SK-N-SH (cell line): Measurements from ENCODE around the gene KRTAP12-4. TPM values are rescaled to one million over a fixed set of nuclear protein-coding genes. Genes with fewer than 3 reads are reported as not detected.

Source experiments
- CTCF ChIA-PET: fragments of 300-600, 350-600 bp; formaldehyde crosslinking; extraction: SDS; loops from one replicate; lab custom pipeline; 2021; lab: Yijun Ruan, JAX
- POLR2A ChIA-PET: fragments of 350-600 bp; sonication (Branson Sonifier 250); formaldehyde crosslinking; extraction: SDS; loops from one replicate; lab custom pipeline; 2020; ENCODE audit warnings: antibody characterized with exemption, inconsistent platforms; lab: Yijun Ruan, JAX
- DNase-seq: peaks from one replicate; pipeline ENCODE4 v3.0.0; 2012
- H2AFZ ChIP-seq: fragments of 200-600 bp; sonication (generic); 2 replicates; pipeline ENCODE4 v1.8.1; 2016; ENCODE audit warnings: antibody characterized with exemption, mild to moderate bottlenecking, low read depth
- H3F3A ChIP-seq: fragments of 200-600 bp; sonication (generic); replicated peaks from 2 replicates; pipeline ENCODE3; 2016; ENCODE audit warnings: antibody characterized with exemption, mild to moderate bottlenecking; ENCODE audit not compliant: insufficient read depth
- H3K27ac ChIP-seq, 2 experiments: fragments of 200-500 bp in 1 of 2; fragments of 200-600 bp in 1 of 2; sonication (Bioruptor generic) in 1 of 2; sonication (generic), shearing (Covaris generic) in 1 of 2; 2 replicates each; pipeline versions ENCODE4 v1.5.1 to v1.6.1; 2014 to 2016; ENCODE audit warnings: low read depth in 2 of 2, inconsistent platforms in 1 of 2, low read length in 1 of 2, mild to moderate bottlenecking in 1 of 2, mixed read lengths in 1 of 2
- H3K27me3 ChIP-seq: fragments of 200-600 bp; sonication (generic), shearing (Covaris generic); 2 replicates; pipeline ENCODE4 v1.6.1; 2016; ENCODE audit warnings: mixed run types; ENCODE audit not compliant: insufficient read depth
- H3K36me3 ChIP-seq, 2 experiments: fragments of 200-500 bp in 1 of 2; fragments of 200-600 bp in 1 of 2; sonication (Bioruptor generic) in 1 of 2; sonication (generic) in 1 of 2; replicated peaks in 1 of 2; 2 replicates each; pipeline versions ENCODE3 to v1.5.1; 2014 to 2016; ENCODE audit warnings: low read length in 1 of 2, mild to moderate bottlenecking in 1 of 2; ENCODE audit not compliant: insufficient read depth in 2 of 2, control insufficient read depth in 1 of 2
- H3K4me1 ChIP-seq, 2 experiments: fragments of 200-500 bp in 1 of 2; fragments of 200-600 bp in 1 of 2; sonication (Bioruptor generic) in 1 of 2; sonication (generic), shearing (Covaris generic) in 1 of 2; 2 replicates each; pipeline versions ENCODE4 v1.5.1 to v1.6.1; 2014 to 2016; ENCODE audit warnings: low read depth in 1 of 2, low read length in 1 of 2, mixed run types in 1 of 2; ENCODE audit not compliant: insufficient read depth in 2 of 2, control insufficient read depth in 1 of 2
- H3K4me2 ChIP-seq: fragments of 200-600 bp; sonication (generic), shearing (Covaris generic); 2 replicates; pipeline ENCODE4 v1.6.1; 2017; ENCODE audit warnings: mixed run types
- H3K4me3 ChIP-seq, 2 experiments: fragments of 200-500 bp in 1 of 2; fragments of 200-600 bp in 1 of 2; sonication (Bioruptor generic) in 1 of 2; sonication (generic), shearing (Covaris generic) in 1 of 2; 2 replicates each; pipeline versions ENCODE4 v1.5.1 to v1.8.1; 2014 to 2016; ENCODE audit warnings: low read depth in 2 of 2, inconsistent platforms in 1 of 2, low read length in 1 of 2, mild to moderate bottlenecking in 1 of 2, mixed read lengths in 1 of 2, moderate library complexity in 1 of 2
- H3K79me2 ChIP-seq: fragments of 200-600 bp; sonication (generic); 2 replicates; pipeline ENCODE4 v1.8.1; 2017; ENCODE audit warnings: mild to moderate bottlenecking; ENCODE audit not compliant: insufficient read depth
- H3K9ac ChIP-seq: fragments of 200-600 bp; sonication (generic); 2 replicates; pipeline ENCODE4 v1.6.1; 2017; ENCODE audit warnings: mixed run types
- H3K9me2 ChIP-seq: fragments of 200-600 bp; sonication (generic); 2 replicates; pipeline ENCODE4 v1.6.1; 2017; ENCODE audit warnings: mixed run types
- H3K9me3 ChIP-seq: fragments of 200-600 bp; sonication (generic); 2 replicates; pipeline ENCODE4 v1.6.1; 2017; ENCODE audit warnings: mixed run types, mild to moderate bottlenecking, moderate library complexity
- H4K20me1 ChIP-seq: fragments of 200-600 bp; sonication (generic); 2 replicates; pipeline ENCODE4 v1.6.1; 2017; ENCODE audit warnings: mild to moderate bottlenecking, mixed run types; ENCODE audit not compliant: insufficient read depth
- CHD2 ChIP-seq: fragments of 150-350 bp; IDR thresholded peaks from 2 replicates; pipeline ENCODE4 v1.6.1; 2018; ENCODE audit warnings: low read length; ENCODE audit not compliant: partially characterized antibody
- EP300 ChIP-seq, 2 experiments: IDR thresholded peaks; 2 replicates each; pipeline versions ENCODE4 v1.4.0 to v1.6.1; 2012; ENCODE audit warnings: borderline replicate concordance in 1 of 2, low read depth in 1 of 2, low read length in 1 of 2
- EZH2phosphoT487 ChIP-seq: fragments of 200-600 bp; sonication (generic); IDR thresholded peaks from 2 replicates; pipeline ENCODE4 v1.6.1; 2017; ENCODE audit warnings: low read depth, mixed run types, mild to moderate bottlenecking, antibody characterized with exemption, moderate library complexity, borderline replicate concordance
- FOSL2 ChIP-seq: IDR thresholded peaks from 2 replicates; pipeline ENCODE4 v1.4.0; 2012; ENCODE audit warnings: low read depth, mild to moderate bottlenecking, moderate library complexity, borderline replicate concordance
- FOXM1 ChIP-seq: IDR thresholded peaks from 2 replicates; pipeline ENCODE4 v1.4.0; 2012; ENCODE audit warnings: low read depth, mild to moderate bottlenecking
- MAX ChIP-seq: IDR thresholded peaks from 2 replicates; pipeline ENCODE4 v1.4.0; 2012; ENCODE audit warnings: low read depth
- NRF1 ChIP-seq: IDR thresholded peaks from 2 replicates; pipeline ENCODE4 v1.6.1; 2012; ENCODE audit warnings: low read depth, mild to moderate bottlenecking, low read length
- PBX3 ChIP-seq: IDR thresholded peaks from 2 replicates; pipeline ENCODE4; 2012
- RXRA ChIP-seq: IDR thresholded peaks from 2 replicates; pipeline ENCODE4 v1.4.0; 2012; ENCODE audit warnings: low read depth, mild to moderate bottlenecking, borderline replicate concordance
- SIN3A ChIP-seq: IDR thresholded peaks from 2 replicates; pipeline ENCODE4 v1.6.1; 2012; ENCODE audit warnings: low read depth, mild to moderate bottlenecking, low read length, moderate library complexity, borderline replicate concordance
- SMC3 ChIP-seq: IDR thresholded peaks from 2 replicates; pipeline ENCODE4 v1.6.1; 2012; ENCODE audit warnings: low read depth, low read length, improper control_type of control experiment
- TAF1 ChIP-seq: IDR thresholded peaks from 2 replicates; pipeline ENCODE4 v1.6.1; 2012; ENCODE audit warnings: low read depth, mild to moderate bottlenecking, low read length, moderate library complexity, borderline replicate concordance
- WGBS: methylation state at CpG from one replicate; pipeline ENCODE4 v1.1.6; 2017; ENCODE audit warnings: low lambda C conversion rate; 5-methylcytosine and 5-hydroxymethylcytosine counted together
- polyA plus RNA-seq, 3 experiments: library from polyadenylated mRNA; depleted of rRNA; stranded (reverse); fragments of >200 nt; gene quantifications; 2 replicates each; pipeline ENCODE4 v1.2.3, GENCODE V29; 2012
- TF ChIP-seq, protein P1 (sequence below): IDR thresholded peaks from 2 replicates; pipeline ENCODE4 v1.4.0; 2012; ENCODE audit warnings: low read depth, borderline replicate concordance
- TF ChIP-seq, protein P2 (sequence below): IDR thresholded peaks from 2 replicates; pipeline ENCODE4 v1.6.1; 2012; ENCODE audit warnings: mild to moderate bottlenecking, low read depth, low read length, moderate library complexity

Gene KRTAP12-4
- polyA plus RNA-seq, 1 of the 3 experiments (the other 2 are of a cell fraction) = not detected

- H3K4me3 ChIP-seq = no peak overlapping the region
- 3% methylated on average over 5 of the region's 5 CpGs for WGBS
- H3K36me3 ChIP-seq = no peaks in the 10 kb centered on the region
- H3K27ac ChIP-seq = no peak overlapping the region
- H3K79me2 ChIP-seq = no peaks in the 10 kb centered on the region
- H3K27me3 ChIP-seq = peaks cover 11% of the 10 kb centered on the region; the same call in 1 of the 2 replicates
- 0 out of 2 replicates have a peak, but pooled peaks cover 4% of the 10 kb centered on the region for H3K9me2 ChIP-seq
- H3K9me3 ChIP-seq = no peaks in the 10 kb centered on the region
- H3K4me2 ChIP-seq = no peak overlapping the region
- H3F3A ChIP-seq = no peaks in the 10 kb centered on the region
- no peak for DNase-seq
- CTCF ChIA-PET = no interaction called here
- H3K4me1 ChIP-seq = no peaks in the 10 kb centered on the region
- TF ChIP-seq FOXM1 (no peak), EZH2phosphoT487 (no peak), SMC3 (no peak), TAF1 (no peak), PBX3 (no peak), EP300 (IDR thresholded peaks at IDR 0.05; ENCODE audit: borderline replicate concordance in 1 of 2, low read depth in 1 of 2, low read length in 1 of 2) (no peak), RXRA (no peak)
- TF ChIP-seq, protein P1, sequence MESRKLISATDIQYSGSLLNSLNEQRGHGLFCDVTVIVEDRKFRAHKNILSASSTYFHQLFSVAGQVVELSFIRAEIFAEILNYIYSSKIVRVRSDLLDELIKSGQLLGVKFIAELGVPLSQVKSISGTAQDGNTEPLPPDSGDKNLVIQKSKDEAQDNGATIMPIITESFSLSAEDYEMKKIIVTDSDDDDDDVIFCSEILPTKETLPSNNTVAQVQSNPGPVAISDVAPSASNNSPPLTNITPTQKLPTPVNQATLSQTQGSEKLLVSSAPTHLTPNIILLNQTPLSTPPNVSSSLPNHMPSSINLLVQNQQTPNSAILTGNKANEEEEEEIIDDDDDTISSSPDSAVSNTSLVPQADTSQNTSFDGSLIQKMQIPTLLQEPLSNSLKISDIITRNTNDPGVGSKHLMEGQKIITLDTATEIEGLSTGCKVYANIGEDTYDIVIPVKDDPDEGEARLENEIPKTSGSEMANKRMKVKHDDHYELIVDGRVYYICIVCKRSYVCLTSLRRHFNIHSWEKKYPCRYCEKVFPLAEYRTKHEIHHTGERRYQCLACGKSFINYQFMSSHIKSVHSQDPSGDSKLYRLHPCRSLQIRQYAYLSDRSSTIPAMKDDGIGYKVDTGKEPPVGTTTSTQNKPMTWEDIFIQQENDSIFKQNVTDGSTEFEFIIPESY = no peak
- no peaks in the 10 kb centered on the region for H4K20me1 ChIP-seq
- H3K9ac ChIP-seq = no peak overlapping the region
- POLR2A ChIA-PET = no interaction called here
- no peak overlapping the region for H2AFZ ChIP-seq
Observed at GRCh38 chr21:44658541-44658910, 4.1 kb upstream of the KRTAP12-4 start.

- ChIA-PET CTCF (no interaction called here), POLR2A (no interaction called here)
- Histone ChIP-seq H3K4me3 (no peak within 1 kb of the TSS), H3F3A (no peaks in the 10 kb centered on the region), H4K20me1 (no peaks in the 10 kb centered on the region), H3K79me2 (no peaks in the 10 kb centered on the region), H3K9me2 (0 out of 2 replicates have a peak, but pooled peaks cover 4% of the 10 kb centered on the region), H2AFZ (no peak within 1 kb of the TSS), H3K27ac (no peak within 1 kb of the TSS), H3K4me2 (no peak within 1 kb of the TSS), H3K4me1 (no peaks in the 10 kb centered on the region), H3K9me3 (no peaks in the 10 kb centered on the region), H3K9ac (no peak within 1 kb of the TSS), H3K36me3 (no peaks in the 10 kb centered on the region), H3K27me3 (peaks cover 17% of the 10 kb centered on the region; the same call in 1 of the 2 replicates)
- whole genome bisulfite sequencing = 21% methylated on average over 20 of the region's 26 CpGs
- TF ChIP-seq TAF1 (no peak), RXRA (no peak), MAX (no peak), CHD2 (no peak), NRF1 (no peak), SIN3A (no peak), FOXM1 (no peak), FOSL2 (no peak)
- TF ChIP-seq, protein P1 = no peak
- TF ChIP-seq, protein P2, sequence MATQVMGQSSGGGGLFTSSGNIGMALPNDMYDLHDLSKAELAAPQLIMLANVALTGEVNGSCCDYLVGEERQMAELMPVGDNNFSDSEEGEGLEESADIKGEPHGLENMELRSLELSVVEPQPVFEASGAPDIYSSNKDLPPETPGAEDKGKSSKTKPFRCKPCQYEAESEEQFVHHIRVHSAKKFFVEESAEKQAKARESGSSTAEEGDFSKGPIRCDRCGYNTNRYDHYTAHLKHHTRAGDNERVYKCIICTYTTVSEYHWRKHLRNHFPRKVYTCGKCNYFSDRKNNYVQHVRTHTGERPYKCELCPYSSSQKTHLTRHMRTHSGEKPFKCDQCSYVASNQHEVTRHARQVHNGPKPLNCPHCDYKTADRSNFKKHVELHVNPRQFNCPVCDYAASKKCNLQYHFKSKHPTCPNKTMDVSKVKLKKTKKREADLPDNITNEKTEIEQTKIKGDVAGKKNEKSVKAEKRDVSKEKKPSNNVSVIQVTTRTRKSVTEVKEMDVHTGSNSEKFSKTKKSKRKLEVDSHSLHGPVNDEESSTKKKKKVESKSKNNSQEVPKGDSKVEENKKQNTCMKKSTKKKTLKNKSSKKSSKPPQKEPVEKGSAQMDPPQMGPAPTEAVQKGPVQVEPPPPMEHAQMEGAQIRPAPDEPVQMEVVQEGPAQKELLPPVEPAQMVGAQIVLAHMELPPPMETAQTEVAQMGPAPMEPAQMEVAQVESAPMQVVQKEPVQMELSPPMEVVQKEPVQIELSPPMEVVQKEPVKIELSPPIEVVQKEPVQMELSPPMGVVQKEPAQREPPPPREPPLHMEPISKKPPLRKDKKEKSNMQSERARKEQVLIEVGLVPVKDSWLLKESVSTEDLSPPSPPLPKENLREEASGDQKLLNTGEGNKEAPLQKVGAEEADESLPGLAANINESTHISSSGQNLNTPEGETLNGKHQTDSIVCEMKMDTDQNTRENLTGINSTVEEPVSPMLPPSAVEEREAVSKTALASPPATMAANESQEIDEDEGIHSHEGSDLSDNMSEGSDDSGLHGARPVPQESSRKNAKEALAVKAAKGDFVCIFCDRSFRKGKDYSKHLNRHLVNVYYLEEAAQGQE = no peak
- no peak for DNase-seq
Observed at GRCh38 chr21:44657635-44658540, 3.4 kb upstream of the KRTAP12-4 start, which contains the start of gene KRTAP12-3. KRTAP12-3 (plus strand) TSS chr21:44657932; CDS start chr21:44657980, 48 bp downstream.
